ENCODE data around the gene BRME1. TPM values are rescaled to one million over a fixed set of nuclear protein-coding genes. Genes with fewer than 3 reads are reported as not detected.

The BRME1 gene
- total and polyA plus RNA-seq, 2 of the 13 experiments (the other 11 are each of a cell fraction or from before 2014, with no cell fraction given) = 0.74 to 1.5 TPM

- TF ChIP-seq POGK (CRISPR knock-in tag; conservative IDR thresholded peaks at IDR 0.05) (no peak), HBP1 (CRISPR knock-in tag; IDR thresholded peaks at IDR 0.05; ENCODE audit: low read depth) (no peak), MAFG (CRISPR knock-in tag; IDR thresholded peaks at IDR 0.05) (no peak), HDAC1 (CRISPR knock-in tag; IDR thresholded peaks at IDR 0.05) (no peak), ZSCAN20 (CRISPR knock-in tag; IDR thresholded peaks at IDR 0.05; ENCODE audit: borderline replicate concordance) (no peak), NFE2 (CRISPR knock-in tag; IDR thresholded peaks at IDR 0.05) (no peak), EZH2 (conservative IDR thresholded peaks at IDR 0.05; ENCODE audit: low read depth, low read length) (no peak), JUNB (CRISPR knock-in tag; IDR thresholded peaks at IDR 0.05; ENCODE audit: borderline replicate concordance) (peak; percentile 95), RBFOX2 (IDR thresholded peaks at IDR 0.05; ENCODE audit: low read depth, low read length) (peak; percentile 64), GABPA (IDR thresholded peaks at IDR 0.05; ENCODE audit: low read depth, low read length) (no peak), GABPA (CRISPR knock-in tag; IDR thresholded peaks at IDR 0.05; ENCODE audit: low read depth) (no peak), ZIK1 (CRISPR knock-in tag; IDR thresholded peaks at IDR 0.05; ENCODE audit: borderline replicate concordance, low read depth) (no peak), ZBTB43 (CRISPR knock-in tag; conservative IDR thresholded peaks at IDR 0.05) (peak; percentile 43; the same call in 1 of the 2 replicates), RXRA (CRISPR knock-in tag; IDR thresholded peaks at IDR 0.05) (peak; percentile 59; the same call in 1 of the 2 replicates), STAT6 (CRISPR knock-in tag; IDR thresholded peaks at IDR 0.05; ENCODE audit: borderline replicate concordance) (no peak), SPEN (CRISPR knock-in tag; IDR thresholded peaks at IDR 0.05; ENCODE audit: low read depth) (0 out of 2 replicates have a peak, but pooled peaks have one; percentile 17), SIX1 (CRISPR knock-in tag; IDR thresholded peaks at IDR 0.05; ENCODE audit: borderline replicate concordance) (no peak), KDM1A (CRISPR knock-in tag; IDR thresholded peaks at IDR 0.05) (no peak), MZF1 (CRISPR knock-in tag; IDR thresholded peaks at IDR 0.05; ENCODE audit: borderline replicate concordance) (no peak), NCOA2 (CRISPR knock-in tag; IDR thresholded peaks at IDR 0.05) (peak; percentile 39; the same call in 1 of the 2 replicates), KDM5A (IDR thresholded peaks at IDR 0.05; ENCODE audit: borderline replicate concordance, low read length) (peak; percentile 26; the same call in 1 of the 2 replicates), ZNF546 (CRISPR knock-in tag; conservative IDR thresholded peaks at IDR 0.05) (no peak)
These were observed 54.8 kb downstream of the BRME1 start (continued) for GRCh38 chr19:13850910-13851733.
